ENCODE results near the gene AGO1. TPM values are rescaled to one million over a fixed set of nuclear protein-coding genes. Genes with fewer than 3 reads are reported as not detected.

AGO1 gene
- total and polyA plus RNA-seq, 11 donors = 3.0 to 27.0 (median 20.5) TPM

DNA sequence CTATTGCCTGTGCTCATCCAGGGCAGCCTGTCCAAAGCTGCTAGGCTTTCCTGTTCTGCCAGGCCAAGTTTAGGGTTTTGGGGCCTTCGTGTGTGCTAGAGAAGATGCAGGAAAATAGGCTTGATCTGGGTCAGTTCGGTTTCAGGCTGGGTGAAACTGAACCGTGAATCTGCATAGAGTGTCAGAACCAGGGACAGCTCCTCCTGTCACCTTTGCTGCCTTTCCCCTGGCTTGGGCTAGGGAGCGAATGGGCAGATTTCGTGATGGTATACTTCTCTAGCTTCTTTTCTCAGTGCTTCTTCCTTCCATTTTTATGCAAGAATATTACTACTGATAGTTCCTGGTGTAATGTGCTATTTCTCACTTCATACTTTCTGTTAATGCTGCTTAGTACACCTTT lies 6.0 kb upstream of the AGO1 start:
- ATAC-seq = peak in 1 of 4 donors; percentile 51
- intact Hi-C loops (cut with DNase I) = no loop called here

DNA sequence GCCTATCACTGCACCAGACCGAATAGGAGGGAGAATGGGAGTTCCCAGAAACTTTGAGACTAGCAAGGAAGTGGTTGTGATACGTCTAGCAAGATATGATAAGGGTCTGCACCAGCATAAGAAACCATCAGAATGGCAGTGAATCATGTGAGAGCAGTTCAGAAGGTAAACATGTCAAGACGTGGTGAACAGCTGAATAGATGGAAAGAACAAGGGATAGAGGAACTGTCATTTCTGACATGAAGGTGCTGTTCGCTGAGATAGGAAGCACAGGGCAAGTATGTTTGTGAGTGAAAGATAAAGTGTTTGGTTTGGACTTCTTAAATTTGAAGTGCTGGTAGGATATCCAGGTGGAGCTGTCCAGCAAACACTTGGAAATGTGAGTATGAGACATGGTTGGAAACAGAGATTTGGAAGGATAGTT lies 1.1 kb upstream of the AGO1 start:
- ATAC-seq (no peak), DNase-seq (no peak)
- 39 to 50% (median 43%) methylated on average over 4 of the region's 4 CpGs for WGBS, 4 donors
- H3K36me3 ChIP-seq = no peaks in the 10 kb centered on the region
- no peak overlapping the region for H3K4me3 ChIP-seq
- TF ChIP-seq, protein P1, sequence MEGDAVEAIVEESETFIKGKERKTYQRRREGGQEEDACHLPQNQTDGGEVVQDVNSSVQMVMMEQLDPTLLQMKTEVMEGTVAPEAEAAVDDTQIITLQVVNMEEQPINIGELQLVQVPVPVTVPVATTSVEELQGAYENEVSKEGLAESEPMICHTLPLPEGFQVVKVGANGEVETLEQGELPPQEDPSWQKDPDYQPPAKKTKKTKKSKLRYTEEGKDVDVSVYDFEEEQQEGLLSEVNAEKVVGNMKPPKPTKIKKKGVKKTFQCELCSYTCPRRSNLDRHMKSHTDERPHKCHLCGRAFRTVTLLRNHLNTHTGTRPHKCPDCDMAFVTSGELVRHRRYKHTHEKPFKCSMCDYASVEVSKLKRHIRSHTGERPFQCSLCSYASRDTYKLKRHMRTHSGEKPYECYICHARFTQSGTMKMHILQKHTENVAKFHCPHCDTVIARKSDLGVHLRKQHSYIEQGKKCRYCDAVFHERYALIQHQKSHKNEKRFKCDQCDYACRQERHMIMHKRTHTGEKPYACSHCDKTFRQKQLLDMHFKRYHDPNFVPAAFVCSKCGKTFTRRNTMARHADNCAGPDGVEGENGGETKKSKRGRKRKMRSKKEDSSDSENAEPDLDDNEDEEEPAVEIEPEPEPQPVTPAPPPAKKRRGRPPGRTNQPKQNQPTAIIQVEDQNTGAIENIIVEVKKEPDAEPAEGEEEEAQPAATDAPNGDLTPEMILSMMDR (IDR thresholded peaks at IDR 0.05) = no peak
- no peak for TF ChIP-seq POLR2A (IDR thresholded peaks at IDR 0.05)
- H3K4me1 ChIP-seq = peaks cover 0 to 33% (median 20%) of the 10 kb centered on the region in 12 donors
- intact Hi-C loops (cut with DNase I) = loop anchor here in 1 of 10 donors (5.0 to 10.0 kb wide), 2 partner anchors 50 to 203 kb away; partner anchors contain the start of genes ADPRS, AGO3 and TEKT2
- no peaks in the 10 kb centered on the region for H3K27me3 ChIP-seq
- no peaks in the 10 kb centered on the region for H3K9me3 ChIP-seq
- no peak overlapping the region for H3K27ac ChIP-seq

More for the DNA sequence above, 6.0 kb upstream of the AGO1 start:
- no peaks in the 10 kb centered on the region for H3K36me3 ChIP-seq
- no peak overlapping the region for H3K27ac ChIP-seq
- 30 to 36% (median 32%) methylated on average over 5 of the region's 5 CpGs for WGBS, 4 donors
- no peak for DNase-seq
- no peaks in the 10 kb centered on the region for H3K9me3 ChIP-seq
- H3K4me1 ChIP-seq = no peaks in the 10 kb centered on the region
- TF ChIP-seq, protein P1 (IDR thresholded peaks at IDR 0.05) = no peak
- TF ChIP-seq POLR2A (IDR thresholded peaks at IDR 0.05) = no peak
- H3K27me3 ChIP-seq = no peaks in the 10 kb centered on the region
- H3K4me3 ChIP-seq = no peak overlapping the region

DNA sequence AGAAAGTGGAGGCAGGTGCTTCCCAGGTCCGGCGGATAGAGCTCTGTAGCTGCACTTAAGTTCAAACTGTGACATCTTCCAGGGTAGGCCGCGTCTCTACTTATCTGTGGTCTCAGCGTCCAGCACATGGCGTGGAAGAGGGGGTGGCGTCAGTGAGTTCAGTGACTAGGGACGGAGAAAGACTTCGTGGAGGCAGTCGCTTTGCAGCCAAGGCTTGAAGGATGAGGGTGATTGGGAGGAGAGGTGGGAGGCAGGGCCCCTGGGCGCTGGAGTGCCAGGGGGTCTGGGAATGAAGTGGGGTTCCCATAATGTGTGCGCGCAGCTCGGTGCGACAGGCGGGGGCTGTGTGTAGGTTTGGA lies 444 bp upstream of the AGO1 start:
- TF ChIP-seq POLR2A (IDR thresholded peaks at IDR 0.05) = no peak
- TF ChIP-seq, protein P1 (IDR thresholded peaks at IDR 0.05) = no peak
- intact Hi-C loops (cut with DNase I) = loop anchor here in 1 of 10 donors (5.0 to 10.0 kb wide), 2 partner anchors 50 to 202 kb away; partner anchors contain the start of genes ADPRS, AGO3 and TEKT2
- 48 to 53% (median 50%) methylated on average over 16 of the region's 16 CpGs for WGBS, 4 donors
- Histone ChIP-seq H3K27ac (peak overlapping the region in 5 of 12 donors; percentile 8 to 90 (median 84)), H3K4me3 (peak overlapping the region in 11 of 12 donors; percentile 56 to 100 (median 88)), H3K4me1 (peaks cover 0 to 40% (median 20%) of the 10 kb centered on the region in 12 donors), H3K9me3 (no peaks in the 10 kb centered on the region), H3K27me3 (no peaks in the 10 kb centered on the region), H3K36me3 (no peaks in the 10 kb centered on the region)
- DNase-seq (no peak), ATAC-seq (no peak)

DNA sequence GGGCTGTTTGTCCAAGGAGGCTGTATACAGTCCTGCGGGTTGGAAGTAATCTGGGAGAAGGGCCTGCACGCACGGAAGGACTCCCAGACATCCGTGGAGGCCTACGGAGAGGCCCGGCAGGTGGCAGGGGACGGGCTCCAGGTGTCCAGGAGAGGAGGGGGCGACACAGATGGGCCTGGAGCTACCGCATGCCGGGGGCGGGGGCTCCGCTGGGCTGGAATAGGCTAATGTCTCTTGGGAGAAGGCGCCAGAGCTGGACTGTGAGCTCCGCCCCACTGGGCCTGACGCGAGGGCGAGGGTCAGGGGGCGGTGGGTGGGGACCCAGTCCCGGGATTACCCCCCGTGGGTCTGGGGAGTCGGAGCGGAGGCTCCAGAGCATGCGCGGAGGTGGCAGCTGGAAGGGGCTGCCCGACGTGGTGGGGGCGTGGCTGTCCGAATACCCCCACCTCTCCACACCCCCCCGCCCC lies 659 bp downstream of the AGO1 start:
- H3K9me3 ChIP-seq = no peaks in the 10 kb centered on the region
- ATAC-seq (peak in 3 of 4 donors; percentile 15 to 63 (median 27)), DNase-seq (peak; percentile 49 to 72 (median 52))
- intact Hi-C loops (cut with DNase I) = loop anchor here in 2 of 10 donors (1.0 to 10.0 kb wide), 3 partner anchors 48 to 201 kb away; partner anchors contain the start of genes AGO3 (in 2 of the 2), ADPRS (in 1 of the 2) and TEKT2 (in 1 of the 2)
- peak overlapping the region; percentile 56 to 100 (median 88) for H3K4me3 ChIP-seq
- peak overlapping the region in 11 of 12 donors; percentile 68 to 90 (median 82) for H3K27ac ChIP-seq
- 0 to 2% (median 1%) methylated on average over 8 to 29 of the region's 29 CpGs for WGBS, 4 donors
- H3K4me1 ChIP-seq = peaks cover 0 to 48% (median 20%) of the 10 kb centered on the region in 12 donors
- H3K27me3 ChIP-seq = no peaks in the 10 kb centered on the region
- peaks cover 0 to 6% (median 0%) of the 10 kb centered on the region in 9 donors for H3K36me3 ChIP-seq
- no peak for TF ChIP-seq POLR2A (IDR thresholded peaks at IDR 0.05)
- TF ChIP-seq, protein P1 (IDR thresholded peaks at IDR 0.05) = no peak

Measured in heart left ventricle (tissue), 16 donors.